Testis (tissue), 3 donors: ENCODE measurements around the gene VPS29. TPM values are rescaled to one million over a fixed set of nuclear protein-coding genes. Genes with fewer than 3 reads are reported as not detected.

ENCODE experiments used
- DNase-seq: peaks from one replicate; pipeline ENCODE4 v3.0.0-alpha.2; 2019
- H3K27ac ChIP-seq, 2 donors: fragments of 200-600 bp; sonication (generic); one replicate each; pipeline ENCODE4 v1.5.1; 2019
- H3K27me3 ChIP-seq: fragments of 200-600 bp; sonication (generic); one replicate; pipeline ENCODE4 v1.5.1; 2019
- H3K36me3 ChIP-seq: fragments of 200-600 bp; sonication (generic); one replicate; pipeline ENCODE4 v1.5.1; 2017; ENCODE audit warnings: low read depth; ENCODE audit errors: missing control alignments
- H3K4me1 ChIP-seq: fragments of 200-600 bp; sonication (generic); one replicate; pipeline ENCODE4 v1.5.1; 2019
- H3K4me3 ChIP-seq, 2 donors: fragments of 200-600 bp; sonication (generic); one replicate each; pipeline ENCODE4 v1.5.1; 2017 to 2019
- H3K9me3 ChIP-seq: fragments of 200-600 bp; sonication (generic); one replicate; pipeline ENCODE4 v1.5.1; 2017
- POLR2A ChIP-seq: fragments of 450-650 bp; IDR thresholded peaks from one replicate; pipeline ENCODE4 v1.6.1; 2017; ENCODE audit warnings: antibody characterized with exemption, mild to moderate bottlenecking, moderate library complexity
- WGBS, 2 donors: methylation state at CpG; one replicate each; pipeline ENCODE4 v1.1.5; 2018; 5-methylcytosine and 5-hydroxymethylcytosine counted together
- intact Hi-C: fragments of 100-400 bp; cut with DNase I; formaldehyde crosslinking; loops from one replicate; pipeline ENCODE4 v1.15.1; 2023; ENCODE audit warnings: low total_unique reads
- polyA plus RNA-seq: library from polyadenylated mRNA; stranded (reverse); fragments of 350-450 nt; fragmentation: Illumina TruSeq; extraction: RNeasy Lipid Tissue Mini Kit (QIAGEN cat#74804); gene quantifications from one replicate; pipeline ENCODE4 v1.2.3, GENCODE V29; 2014; ENCODE audit warnings: low read depth, low replicate concordance; ENCODE audit not compliant: insufficient read depth
- total RNA-seq, 2 donors: library from RNA; depleted of rRNA; stranded (reverse); fragments of >200 nt; gene quantifications; one replicate each; pipeline ENCODE4 v1.2.3, GENCODE V29; 2016
- TF ChIP-seq, protein P1 (sequence below), 3 experiments: fragments of 450-650 bp in 2 of 3; fragments of 200-600 bp in 1 of 3; sonication (generic) in 1 of 3; IDR thresholded peaks; one replicate each; pipeline ENCODE4 v1.5.1; 2016 to 2019; ENCODE audit warnings: antibody characterized with exemption in 3 of 3, mild to moderate bottlenecking in 2 of 3, moderate library complexity in 1 of 3

The VPS29 gene
- total and polyA plus RNA-seq, 3 donors from 2014 or later, result 66.3 to 81.9 (median 74.5) TPM

- intact Hi-C loops, result no loop called here
- WGBS, 2 donors, result 91 to 95% methylated on average over 3 of the region's 3 CpGs
- Histone ChIP-seq H3K4me1 (no peaks in the 10 kb centered on the region), H3K36me3 (no peaks in the 10 kb centered on the region), H3K4me3 (no peak overlapping the region), H3K27ac (no peak overlapping the region), H3K27me3 (no peaks in the 10 kb centered on the region), H3K9me3 (no peaks in the 10 kb centered on the region)
- TF ChIP-seq POLR2A, result no peak
- TF ChIP-seq, protein P1, sequence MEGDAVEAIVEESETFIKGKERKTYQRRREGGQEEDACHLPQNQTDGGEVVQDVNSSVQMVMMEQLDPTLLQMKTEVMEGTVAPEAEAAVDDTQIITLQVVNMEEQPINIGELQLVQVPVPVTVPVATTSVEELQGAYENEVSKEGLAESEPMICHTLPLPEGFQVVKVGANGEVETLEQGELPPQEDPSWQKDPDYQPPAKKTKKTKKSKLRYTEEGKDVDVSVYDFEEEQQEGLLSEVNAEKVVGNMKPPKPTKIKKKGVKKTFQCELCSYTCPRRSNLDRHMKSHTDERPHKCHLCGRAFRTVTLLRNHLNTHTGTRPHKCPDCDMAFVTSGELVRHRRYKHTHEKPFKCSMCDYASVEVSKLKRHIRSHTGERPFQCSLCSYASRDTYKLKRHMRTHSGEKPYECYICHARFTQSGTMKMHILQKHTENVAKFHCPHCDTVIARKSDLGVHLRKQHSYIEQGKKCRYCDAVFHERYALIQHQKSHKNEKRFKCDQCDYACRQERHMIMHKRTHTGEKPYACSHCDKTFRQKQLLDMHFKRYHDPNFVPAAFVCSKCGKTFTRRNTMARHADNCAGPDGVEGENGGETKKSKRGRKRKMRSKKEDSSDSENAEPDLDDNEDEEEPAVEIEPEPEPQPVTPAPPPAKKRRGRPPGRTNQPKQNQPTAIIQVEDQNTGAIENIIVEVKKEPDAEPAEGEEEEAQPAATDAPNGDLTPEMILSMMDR (IDR thresholded peaks at IDR 0.05), result no peak
- no peak for DNase-seq
Measured at GRCh38 chr12:110516995-110517394, 15.1 kb upstream of the VPS29 start.

DNA sequence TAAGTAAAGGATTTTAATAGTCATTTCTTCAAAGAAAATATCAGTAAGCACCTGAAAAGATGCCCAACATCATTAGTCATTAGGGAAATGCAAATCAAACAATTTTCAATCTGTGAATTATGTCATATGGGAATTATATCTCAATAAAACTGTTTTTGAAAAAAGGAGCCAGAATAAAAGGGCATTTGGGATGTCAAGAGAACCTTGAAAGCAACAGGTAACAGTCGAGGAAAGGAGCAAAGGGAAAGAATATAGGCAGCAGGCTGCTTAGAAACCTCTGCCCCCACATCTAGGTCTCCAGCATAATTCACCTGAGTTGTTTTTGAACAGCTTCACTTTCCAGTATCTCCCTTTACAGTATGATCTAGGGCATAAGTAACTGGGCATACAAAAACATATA is 12.5 kb upstream of the VPS29 start:
- Histone ChIP-seq H3K4me1 (no peaks in the 10 kb centered on the region), H3K4me3 (no peak overlapping the region), H3K27ac (no peak overlapping the region), H3K9me3 (no peaks in the 10 kb centered on the region), H3K36me3 (no peaks in the 10 kb centered on the region), H3K27me3 (no peaks in the 10 kb centered on the region)
- intact Hi-C loops, result loop anchor here (5.0 kb wide), 1 partner anchor 88 kb away; no protein-coding TSS in a partner anchor
- no peak for TF ChIP-seq POLR2A
- WGBS, 2 donors, result 78 to 95% methylated on average over 1 of the region's 1 CpG
- DNase-seq, result no peak

- Histone ChIP-seq H3K9me3 (no peaks in the 10 kb centered on the region), H3K4me3 (no peak overlapping the region), H3K4me1 (no peaks in the 10 kb centered on the region), H3K27me3 (no peaks in the 10 kb centered on the region), H3K27ac (no peak overlapping the region), H3K36me3 (no peaks in the 10 kb centered on the region)
- whole genome bisulfite sequencing, 2 donors, result 81 to 82% methylated on average over 6 of the region's 6 CpGs
- TF ChIP-seq POLR2A, result no peak
- TF ChIP-seq, protein P1 (IDR thresholded peaks at IDR 0.05), result no peak
- intact Hi-C loops, result loop anchor here (5.0 kb wide), 1 partner anchor 88 kb away; no protein-coding TSS in a partner anchor
- DNase-seq, result no peak
Measured at GRCh38 chr12:110513842-110514241, 11.9 kb upstream of the VPS29 start.

DNA sequence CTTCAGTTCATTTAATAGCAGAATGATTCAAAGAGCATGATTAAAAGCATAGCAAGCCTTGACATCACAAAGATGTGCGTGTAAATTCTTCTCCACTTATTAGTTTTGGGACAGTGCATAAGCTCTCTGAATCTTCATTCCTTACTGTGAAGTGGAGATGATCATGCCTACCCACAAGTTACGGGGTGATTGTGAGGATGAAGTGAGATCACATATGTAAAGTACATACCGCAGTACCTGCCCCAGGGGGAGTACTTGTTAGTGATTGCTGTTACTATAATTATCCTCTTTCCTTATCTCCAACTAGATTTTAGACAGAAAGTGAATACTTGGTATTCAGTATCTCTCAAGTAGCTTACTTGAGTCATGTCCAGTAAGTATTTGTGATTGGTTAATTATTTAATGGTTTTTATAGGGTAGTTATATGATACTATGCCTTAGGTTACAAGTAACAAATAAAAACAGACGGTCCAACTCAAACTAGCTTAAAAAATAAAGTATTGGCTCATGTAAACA is 6.2 kb upstream of the VPS29 start:
- no peaks in the 10 kb centered on the region for H3K4me1 ChIP-seq
- no peak for DNase-seq
- TF ChIP-seq, protein P1 (IDR thresholded peaks at IDR 0.05), result no peak
- no peak for TF ChIP-seq POLR2A
- no peaks in the 10 kb centered on the region for H3K9me3 ChIP-seq
- H3K27me3 ChIP-seq, result no peaks in the 10 kb centered on the region
- 90 to 96% methylated on average over 4 of the region's 4 CpGs for WGBS, 2 donors
- no peak overlapping the region for H3K4me3 ChIP-seq
- no peak overlapping the region for H3K27ac ChIP-seq
- intact Hi-C loops, result no loop called here
- H3K36me3 ChIP-seq, result no peaks in the 10 kb centered on the region

DNA sequence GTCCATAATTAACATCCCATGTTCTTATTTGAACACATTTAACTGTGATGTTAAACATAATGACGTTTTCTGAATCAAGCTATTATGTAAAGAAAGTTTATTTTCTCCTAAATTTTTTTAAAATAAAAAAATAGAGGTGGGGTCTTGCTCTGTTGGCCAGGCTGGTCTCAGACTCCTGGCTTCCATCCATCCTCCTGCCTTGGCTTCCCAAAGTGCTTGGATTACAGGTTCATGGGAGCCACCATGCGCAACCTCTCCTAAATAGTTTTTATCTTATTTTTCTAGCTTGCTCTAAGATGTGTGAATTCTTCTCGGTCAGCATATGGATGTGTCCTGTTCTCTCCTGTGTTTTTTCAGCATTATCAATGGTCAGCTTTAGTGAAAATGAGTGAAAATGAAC is 3.4 kb upstream of the VPS29 start:
- intact Hi-C loops, result no loop called here

More for the DNA sequence above, 3.4 kb upstream of the VPS29 start:
- WGBS, 2 donors, result 80 to 82% methylated on average over 3 of the region's 3 CpGs
- no peak overlapping the region for H3K27ac ChIP-seq
- H3K9me3 ChIP-seq, result no peaks in the 10 kb centered on the region
- H3K27me3 ChIP-seq, result no peaks in the 10 kb centered on the region
- H3K4me3 ChIP-seq, result no peak overlapping the region
- H3K36me3 ChIP-seq, result no peaks in the 10 kb centered on the region
- no peaks in the 10 kb centered on the region for H3K4me1 ChIP-seq
- DNase-seq, result no peak
- TF ChIP-seq, protein P1 (IDR thresholded peaks at IDR 0.05), result no peak
- no peak for TF ChIP-seq POLR2A
